Measurements from ENCODE around the gene ADAMTS4.
A peak's percentile ranks its signal among the peaks of the same experiment; 100 is the strongest.

Gene ADAMTS4

DNA sequence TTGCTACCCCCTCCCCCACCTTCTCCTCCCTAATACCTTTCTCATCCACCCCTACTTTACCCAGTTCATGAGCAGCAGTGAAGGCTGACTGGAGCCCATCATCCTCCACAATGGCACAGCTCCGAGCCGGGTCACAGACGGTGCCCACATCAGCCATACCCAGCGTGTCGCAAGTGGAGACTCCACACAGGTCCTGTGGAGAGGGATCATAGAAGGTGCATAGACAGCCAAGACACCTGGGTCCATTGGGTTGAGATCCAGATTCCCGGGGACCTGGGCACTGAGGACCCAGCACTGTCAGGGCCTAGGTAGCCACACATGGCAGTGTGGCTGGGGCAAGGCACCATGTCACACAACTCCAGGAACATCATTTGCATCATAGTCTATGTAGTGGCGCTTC lies 2.7 kb downstream of the ADAMTS4 start:
- DNase-seq (ENCODE audit: low read depth) = no peak

DNA sequence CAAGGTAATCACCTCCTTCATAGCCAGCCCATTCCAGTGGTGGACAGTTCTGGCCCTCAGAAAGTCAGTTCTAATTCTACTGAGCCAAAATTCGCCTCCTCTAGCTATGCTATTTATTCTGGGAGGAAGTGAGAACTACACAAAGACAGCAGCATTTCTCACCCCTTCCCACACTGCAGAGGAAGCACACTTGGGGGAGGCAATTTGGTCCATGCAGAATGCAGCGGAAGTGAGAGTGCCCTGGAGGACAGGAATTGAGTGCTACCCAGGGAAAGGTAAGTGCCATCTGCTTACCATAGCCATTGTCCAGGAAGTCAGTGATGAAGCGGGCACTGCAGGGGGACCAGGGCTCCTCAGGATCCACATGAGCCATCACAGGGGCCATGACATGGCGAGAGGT lies 3.7 kb downstream of the ADAMTS4 start:
- no peak for DNase-seq (ENCODE audit: low read depth)

DNA sequence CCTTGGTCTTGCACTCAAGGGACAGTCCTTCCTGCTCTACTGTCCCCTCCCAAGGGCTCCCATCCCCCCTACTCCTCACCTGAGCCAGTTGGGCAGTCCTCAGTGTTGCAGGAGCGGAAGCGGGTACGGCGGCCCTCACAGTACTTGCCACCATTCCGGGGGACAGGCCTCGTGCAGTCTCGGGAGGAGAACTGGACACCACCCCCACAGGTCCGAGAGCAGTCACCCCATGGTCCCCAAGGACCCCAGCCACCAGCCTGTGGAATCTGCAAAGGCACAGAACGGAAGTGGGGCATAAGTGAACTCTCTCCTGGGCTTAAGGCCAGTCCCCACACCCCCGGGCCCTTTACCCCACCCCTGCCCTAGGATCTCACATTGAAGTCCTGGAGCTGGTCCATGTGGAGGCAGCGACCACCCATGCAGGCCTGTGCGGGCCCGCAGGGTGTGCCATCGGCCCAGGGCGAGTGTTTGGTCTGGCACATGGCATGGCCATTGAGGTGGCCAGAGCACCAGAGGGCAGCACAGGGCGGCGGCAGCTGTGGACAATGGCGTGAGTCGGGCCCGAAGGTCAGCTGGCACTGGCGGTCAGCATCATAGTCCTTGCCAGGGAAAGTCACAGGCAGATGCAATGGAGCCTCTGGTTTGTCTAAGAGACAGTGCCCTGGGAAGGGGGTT lies 5.2 kb downstream of the ADAMTS4 start:
- DNase-seq (ENCODE audit: low read depth) = no peak

DNA sequence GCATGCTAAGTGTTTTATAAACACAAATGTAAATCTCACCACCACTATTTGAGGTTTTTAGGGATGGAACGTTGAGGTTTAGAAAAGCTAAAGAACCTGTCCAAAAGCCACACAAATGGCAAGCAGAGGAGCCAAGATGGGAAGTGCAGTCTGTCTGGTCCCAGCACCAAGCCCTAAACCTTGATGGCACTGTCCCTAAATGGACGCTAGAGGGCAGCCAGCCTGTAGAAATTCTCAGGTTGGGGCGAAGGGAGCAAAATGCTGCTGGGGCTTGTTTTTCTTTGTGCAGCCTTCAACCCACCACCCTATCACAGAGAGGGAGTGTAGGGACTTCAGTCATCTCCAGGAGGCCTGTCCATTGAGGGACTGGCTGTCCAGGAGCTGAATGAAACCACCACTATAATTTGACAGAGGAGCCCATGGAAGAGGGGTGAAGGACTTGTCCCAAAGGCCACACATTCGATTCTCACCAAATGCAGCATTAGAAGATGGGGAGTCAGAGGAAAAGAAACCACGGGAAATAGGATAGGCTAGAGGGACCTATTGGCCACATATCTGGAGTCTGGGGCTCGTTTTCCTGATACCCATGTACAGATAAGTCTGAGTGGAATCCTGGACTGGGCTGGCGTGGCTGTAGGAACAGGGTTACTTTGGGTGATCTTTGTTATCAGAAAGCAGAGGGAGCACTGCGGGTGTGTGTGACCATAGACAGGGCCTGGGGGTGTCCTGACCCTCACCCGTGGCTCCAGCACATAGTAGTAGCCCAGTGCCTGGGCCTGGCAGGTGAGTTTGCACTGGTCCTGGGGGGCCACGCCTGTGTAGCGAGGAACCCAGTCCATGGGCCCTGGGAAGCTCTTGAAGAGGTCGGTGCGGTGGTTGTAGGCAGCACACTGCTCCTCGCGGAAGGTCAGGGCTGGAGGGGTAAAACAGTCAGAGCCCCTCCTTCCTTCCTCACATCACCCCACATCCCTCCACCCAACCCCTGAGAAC lies 6.1 kb downstream of the ADAMTS4 start:
- DNase-seq (ENCODE audit: low read depth) = peak; percentile 61

DNA sequence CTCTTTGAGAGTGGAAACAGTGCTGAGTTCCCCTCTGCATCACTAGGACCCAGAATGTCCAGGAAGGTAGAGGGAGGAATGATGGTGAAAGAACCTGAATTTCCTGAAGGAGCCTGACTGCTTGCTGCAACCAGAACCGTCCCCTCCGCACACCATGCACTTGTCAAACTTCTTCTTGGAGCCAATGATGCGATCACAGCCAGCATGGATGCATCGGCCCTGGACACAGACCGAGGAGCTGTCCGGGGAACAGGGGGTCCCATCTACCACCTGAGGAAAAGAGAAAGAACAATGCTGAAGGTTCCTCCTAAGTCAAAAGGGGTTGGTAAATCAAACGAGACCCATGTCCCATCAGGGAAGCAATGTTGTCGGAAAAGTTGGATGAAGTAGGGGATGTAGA lies 6.9 kb downstream of the ADAMTS4 start:
- DNase-seq (ENCODE audit: low read depth) = no peak

DNA sequence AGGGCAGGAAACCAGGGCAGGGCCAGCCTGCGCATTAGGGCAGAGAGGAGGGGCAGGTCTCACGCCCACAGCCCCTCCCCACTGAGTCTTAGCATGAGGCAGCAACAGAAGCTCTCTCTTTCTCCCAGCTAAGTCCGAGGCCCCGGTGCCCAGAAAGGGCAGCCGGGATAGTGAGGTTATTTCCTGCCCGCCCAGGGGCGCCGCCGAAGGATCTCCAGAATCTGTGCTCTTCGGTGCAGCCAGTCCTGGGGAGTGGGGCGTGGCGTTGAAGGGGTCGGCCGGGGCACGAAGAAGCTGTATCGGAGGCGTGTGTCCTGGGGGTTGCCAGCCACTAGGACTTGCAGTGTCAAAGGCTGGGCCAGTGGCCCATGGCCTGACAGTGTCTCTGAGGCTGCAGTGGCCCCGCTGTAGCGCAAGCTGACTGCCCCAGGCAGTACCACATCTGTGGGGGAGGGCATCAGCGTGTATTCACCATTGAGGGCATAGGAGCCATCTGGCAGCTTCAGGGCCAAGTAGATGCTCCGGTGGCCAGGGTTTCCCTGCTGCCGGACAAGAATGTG lies 7.8 kb downstream of the ADAMTS4 start:
- no peak for DNase-seq (ENCODE audit: low read depth)

DNA sequence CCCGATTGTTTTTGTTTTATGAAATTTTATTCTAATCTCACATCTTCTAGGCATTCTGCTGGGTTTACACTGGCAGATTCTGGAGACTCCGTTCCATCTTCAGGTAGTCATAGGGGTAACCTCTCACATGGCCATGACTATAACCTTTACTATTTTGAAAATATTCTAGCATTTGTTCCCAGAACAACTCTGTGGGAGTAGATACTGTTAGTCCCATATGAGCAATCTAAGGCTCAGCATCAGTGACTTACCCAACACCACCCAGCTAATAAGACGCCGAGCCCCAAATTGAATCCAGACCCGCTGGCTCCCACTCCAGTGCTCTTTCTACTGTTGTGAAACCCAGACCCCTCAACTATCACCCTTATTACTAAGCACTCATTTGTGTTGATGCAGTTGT lies 9.8 kb downstream of the ADAMTS4 start:
- DNase-seq (ENCODE audit: low read depth) = peak; percentile 70

DNA sequence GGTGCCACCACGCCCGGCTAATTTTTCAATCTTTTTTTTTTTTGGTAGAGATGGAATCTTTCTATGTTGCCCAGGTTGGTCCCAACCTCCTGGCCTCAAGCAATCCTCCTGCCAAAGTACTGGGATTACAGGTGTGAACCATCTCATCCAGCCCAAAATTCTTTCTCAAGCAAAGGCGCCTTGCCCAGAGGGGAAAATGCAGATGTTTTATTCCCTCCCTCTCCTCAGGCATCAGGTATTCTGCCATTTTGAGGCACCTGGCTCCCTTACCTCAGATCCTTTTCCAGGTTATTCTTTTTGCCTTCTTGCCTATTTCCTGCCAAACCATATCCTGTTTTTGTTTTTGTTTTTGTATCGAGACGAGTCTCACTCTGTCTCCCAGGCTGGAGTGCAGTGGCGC lies 10.5 kb downstream of the ADAMTS4 start:
- no peak for DNase-seq (ENCODE audit: low read depth)

DNA sequence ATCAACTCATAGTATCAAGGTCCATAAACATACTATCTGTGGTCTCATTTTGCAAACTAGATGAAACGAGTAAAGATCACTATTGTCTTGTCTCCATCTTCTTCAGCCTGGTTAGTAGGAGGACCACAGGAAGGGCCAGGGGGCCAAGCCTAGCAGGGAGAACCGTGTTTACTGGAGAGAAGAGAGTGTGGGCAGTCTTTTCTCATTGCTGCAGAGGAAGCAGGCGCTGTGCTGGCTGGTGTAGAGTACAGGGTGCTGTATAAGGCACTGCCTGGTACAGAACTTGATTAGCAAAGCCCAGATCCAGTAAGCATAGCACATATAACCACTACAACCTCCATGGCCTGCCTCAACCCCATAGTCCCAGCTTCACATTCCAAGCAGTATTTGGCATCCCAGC lies 11.5 kb downstream of the ADAMTS4 start:
- peak; percentile 88 for DNase-seq (ENCODE audit: low read depth)

DNA sequence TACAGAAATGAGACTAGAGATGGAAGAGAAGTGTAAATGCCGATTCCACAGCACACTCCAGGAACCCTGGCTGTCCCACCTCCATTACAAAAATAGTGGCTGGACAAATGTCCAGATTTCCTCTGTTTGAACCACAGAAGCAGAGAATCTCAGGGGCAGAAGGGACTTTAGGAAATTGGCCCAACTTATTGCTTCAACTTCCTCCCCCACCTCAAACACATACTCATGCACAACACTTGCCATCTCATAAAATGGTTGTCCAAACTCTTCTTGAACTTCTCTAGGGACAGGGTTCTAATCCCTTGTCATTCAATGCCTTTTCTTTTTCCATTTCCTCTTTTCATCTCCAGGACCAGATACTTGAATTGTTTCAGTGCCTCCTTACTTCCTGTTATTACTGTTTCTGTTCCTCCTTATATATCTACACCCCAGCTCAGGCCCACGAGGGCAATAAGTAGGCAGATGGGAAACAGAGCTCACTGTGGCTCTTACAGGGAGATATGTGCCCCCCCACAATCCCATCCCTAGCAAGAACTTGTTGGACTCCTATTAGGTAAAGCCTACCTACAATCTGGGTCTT lies 13.0 kb downstream of the ADAMTS4 start:
- DNase-seq (ENCODE audit: low read depth) = no peak

DNA sequence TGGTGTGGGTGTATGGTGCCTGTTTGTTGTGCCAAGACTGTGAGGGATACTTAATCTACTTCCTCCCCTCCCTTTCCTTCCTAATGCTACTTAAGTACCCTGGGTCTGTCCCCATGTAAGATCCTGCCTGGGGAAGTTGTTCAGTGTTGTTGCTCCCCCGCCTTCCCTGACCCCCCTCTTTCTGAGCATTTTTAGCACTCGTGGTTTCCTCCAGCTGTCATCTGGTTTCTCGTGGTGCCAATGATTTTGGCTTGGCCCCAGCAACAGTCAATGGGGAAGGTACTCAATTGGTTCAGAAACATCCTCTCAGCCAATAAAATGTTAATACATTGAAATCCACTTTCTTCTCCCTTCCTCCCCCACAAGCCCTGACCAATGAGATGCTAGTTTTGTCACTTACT lies 13.6 kb downstream of the ADAMTS4 start:
- peak; percentile 31 for DNase-seq (ENCODE audit: low read depth)

DNA sequence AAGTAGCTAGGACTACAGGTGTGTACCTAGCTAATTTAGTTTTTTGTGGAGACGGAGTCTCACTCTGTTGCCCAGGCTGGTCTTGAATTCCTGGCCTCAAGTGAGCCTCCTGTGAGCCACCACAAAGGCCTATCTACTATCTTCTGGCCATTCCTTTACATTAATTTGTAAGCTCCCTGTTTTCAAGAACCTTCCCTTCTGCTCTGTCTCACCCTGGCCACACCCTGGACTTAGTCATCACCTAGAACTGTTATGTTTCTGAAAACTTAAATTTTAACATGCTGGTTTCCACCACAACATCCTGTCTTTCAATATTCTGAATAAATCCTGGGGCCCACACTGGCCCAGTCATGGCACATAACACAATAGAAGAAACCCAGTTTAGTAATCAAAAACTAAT lies 16.6 kb downstream of the ADAMTS4 start:
- DNase-seq (ENCODE audit: low read depth) = peak; percentile 47

DNA sequence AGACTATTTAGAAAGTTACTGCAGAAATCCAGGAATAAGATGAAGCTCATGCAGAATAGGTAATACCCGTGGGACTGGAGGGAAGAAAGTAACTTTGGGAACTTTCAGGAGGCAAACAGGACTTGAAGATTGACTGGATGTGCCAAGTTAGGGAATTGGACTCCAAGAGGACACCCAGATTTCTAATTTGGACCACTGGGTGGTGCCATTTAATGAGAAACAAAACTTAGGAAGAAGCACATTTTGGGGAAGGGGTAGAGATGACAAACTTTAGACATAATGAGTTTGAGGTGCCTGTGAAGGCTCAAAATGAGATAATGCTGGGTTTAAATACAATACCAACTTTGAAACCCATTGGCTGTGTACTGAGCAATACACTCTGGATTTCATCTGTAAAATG lies 18.2 kb downstream of the ADAMTS4 start:
- DNase-seq (ENCODE audit: low read depth) = no peak

DNA sequence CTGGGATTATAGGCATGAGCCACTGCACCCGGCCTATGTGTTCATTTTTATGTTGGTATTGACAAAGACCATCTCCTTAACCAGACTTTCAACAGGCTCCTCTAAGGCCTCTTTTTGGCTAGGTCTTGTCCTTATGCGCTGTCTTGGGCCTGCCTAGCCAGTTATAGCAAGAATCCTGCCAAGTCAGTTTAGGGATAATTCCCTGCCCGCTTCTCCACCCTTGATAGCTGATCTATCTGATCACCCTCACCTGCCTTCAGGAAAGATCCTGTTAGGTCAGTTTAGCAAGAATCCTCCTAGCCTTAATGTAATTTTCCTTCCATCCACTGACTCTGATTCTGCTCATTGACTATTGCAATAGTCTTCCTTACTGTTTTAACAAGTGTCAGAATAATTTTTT lies 19.2 kb downstream of the ADAMTS4 start:
- DNase-seq (ENCODE audit: low read depth) = no peak

DNA sequence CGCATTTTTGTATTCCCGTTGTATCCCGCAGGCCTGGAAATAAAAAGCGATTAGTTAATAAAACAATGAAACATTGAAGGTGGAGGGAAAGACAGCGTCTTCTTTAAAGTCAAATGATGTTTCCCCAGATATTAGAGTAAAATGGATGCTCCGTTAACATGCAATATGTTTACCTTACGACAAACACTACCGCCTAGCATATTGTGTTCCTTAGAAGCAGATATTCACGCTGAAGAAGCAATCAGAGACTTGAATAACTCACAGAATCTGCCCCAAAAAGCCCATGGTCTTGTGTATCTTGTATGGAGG lies 21.0 kb downstream of the ADAMTS4 start:
- no peak for DNase-seq (ENCODE audit: low read depth)

DNA sequence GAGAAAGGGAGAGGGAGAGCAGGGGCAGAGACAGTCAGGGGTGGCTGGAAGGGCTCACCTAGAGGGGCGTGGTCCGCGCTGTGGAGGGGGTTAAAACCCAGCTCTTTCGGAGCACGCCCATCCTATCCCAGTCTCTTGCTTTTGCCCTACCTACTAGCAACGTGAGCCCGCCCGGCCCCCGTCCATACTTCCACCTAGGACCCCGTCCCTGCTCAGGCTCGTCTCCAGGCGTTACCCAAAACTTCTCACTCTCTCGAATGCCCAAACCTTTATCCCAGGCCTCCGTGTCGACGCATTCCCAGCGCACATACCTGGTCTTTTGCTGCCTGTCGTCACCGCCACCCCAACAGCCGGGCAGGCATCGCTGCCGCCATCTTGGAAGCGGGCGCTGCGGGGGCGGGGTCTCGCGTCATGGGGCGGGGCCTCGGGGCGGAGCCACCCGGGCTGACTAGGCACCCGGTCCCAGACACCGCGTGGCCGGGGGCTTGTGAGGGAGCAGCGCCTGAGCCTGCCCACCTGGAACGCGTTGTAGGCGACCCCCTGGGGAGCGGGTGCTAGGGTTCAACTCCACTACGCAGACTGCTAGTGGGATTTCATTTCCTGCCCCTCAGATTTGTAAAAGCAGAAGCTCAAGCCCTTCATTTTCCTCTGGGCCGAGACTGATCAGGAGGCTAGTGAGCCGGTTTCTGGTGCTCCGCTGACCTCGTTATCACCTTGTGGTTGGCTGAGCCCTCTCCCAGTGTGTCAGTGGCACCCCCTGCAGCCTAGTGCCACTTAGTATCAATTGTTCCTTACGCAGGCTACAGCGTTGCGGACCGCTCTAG lies 21.5 kb downstream of the ADAMTS4 start, which contains the start of gene B4GALT3:
Gene B4GALT3 (minus strand): TSS at position 396 of the 824 bp plus-strand sequence. CDS start 1,447 bp downstream, outside the sequence.
- peak; percentile 54 for DNase-seq (ENCODE audit: low read depth)

DNA sequence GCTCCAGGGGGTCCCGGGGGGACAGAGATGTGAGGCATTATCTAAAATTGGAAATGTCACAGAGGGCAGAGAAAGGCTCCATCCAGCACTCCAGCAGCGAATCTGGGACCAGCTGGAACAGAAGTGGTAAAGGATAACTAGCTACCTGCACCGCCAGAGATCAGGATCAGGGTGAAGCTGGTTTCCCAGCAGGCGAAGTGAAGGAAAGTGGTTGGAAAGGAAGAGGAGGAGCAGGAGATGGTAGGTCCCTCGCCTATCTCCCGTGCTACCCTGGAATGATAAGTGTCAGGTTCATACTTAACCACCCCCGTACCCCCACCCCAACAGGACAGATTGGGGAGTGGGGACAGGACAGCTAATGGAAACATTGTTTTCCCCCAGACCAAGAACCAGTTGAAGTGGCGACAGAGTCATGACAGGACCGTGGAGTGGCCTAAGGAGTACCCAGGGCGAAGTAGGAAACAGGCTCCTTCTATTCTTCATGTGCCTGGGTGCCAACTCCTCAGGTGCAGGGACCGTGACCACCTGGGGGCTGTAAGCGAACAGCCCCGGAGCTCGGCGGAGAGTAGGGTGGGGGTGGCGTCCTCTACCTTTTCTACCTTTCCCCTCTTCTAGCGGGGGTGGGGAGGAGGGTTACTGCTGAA lies 22.3 kb downstream of the ADAMTS4 start:
- DNase-seq (ENCODE audit: low read depth) = no peak

DNA sequence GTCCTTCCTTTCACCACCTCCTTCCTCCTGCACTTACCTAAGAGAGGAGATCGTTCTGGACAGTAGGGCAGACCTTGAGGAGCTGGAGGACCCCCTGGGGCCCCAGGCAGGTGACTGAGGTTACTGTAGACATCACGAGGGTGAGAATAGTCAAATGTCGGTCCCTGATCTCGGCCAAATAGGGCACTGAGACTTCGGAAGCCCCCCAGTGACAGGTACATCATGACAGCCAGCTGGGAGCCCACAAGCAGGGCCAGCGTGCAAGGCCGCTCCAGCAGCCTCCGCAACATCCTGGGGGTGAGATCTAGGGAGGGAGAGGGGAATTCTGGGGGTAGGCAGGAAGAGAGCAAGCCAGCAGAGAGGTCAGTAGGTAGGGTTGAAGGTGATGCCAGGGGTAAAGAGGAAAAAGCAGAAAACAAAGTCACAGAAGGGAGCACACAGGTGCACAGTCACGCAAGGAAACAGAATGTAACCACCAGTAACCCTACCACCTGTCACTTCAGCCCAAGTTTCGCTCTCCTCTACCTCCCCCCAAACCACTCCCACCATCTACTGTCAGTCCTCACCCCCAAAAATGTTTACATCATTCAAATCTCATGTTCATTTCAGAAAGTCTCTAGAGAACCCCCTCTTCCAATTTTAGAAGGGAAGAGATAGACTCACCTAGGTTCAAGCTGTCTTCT lies 22.9 kb downstream of the ADAMTS4 start:
- DNase-seq (ENCODE audit: low read depth) = no peak

DNA sequence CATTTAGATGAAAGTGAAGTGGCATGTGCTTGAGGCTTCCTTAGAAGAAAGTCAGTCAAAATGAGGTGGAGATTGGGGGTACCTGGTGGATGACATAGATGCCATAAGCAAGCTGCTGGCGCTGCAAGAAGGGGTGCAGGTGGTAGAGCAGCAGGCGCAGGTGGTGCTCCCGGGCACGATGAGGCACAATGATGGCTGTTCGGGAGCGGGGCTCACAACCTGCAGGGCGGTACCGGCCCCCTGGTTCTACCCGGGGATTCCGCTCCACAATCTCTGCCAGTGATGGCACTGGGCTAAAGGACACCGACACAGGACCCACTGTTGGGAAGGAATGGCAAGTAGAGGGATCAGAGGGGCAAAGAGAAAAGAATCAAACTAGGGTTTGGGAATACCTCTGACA lies 23.9 kb downstream of the ADAMTS4 start:
- no peak for DNase-seq (ENCODE audit: low read depth)

DNA sequence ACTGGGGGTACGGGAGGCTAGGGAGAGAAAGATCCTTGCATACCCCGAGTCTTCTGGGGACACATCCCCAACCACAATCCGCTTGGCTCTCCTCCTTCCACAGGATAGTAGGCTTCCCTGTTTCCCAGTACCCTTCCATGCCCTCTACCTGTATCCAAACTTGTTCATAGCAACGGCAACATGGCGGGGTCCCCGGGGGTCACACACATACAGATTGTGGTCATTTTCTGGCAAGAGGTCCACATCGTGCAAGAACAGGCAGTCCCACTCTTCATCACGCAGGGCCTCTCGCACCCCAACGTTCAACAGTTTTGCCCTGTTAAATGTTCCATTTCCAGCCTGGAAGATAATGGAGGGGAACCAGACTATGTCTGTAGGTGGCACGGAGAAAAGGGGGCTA lies 25.1 kb downstream of the ADAMTS4 start:
- no peak for DNase-seq (ENCODE audit: low read depth)

All from amniotic epithelial cell (primary cell).